ENCODE data around the gene AZU1.

- TF ChIP-seq CTCF (IDR thresholded peaks at IDR 0.05) = no peak
- no peak for TF ChIP-seq POLR2A (IDR thresholded peaks at IDR 0.05)
Measured at GRCh38 chr19:827710-828321, at the start of gene AZU1.

Measured in thyroid gland (tissue), 4 donors.